ENCODE data around the gene ESAM. TPM values are rescaled to one million over a fixed set of nuclear protein-coding genes. Genes with fewer than 3 reads are reported as not detected.

Gene ESAM
- total RNA-seq, 1 donor from 2014 or later = 0.54 TPM

GRCh38 chr11:124746621-124747243, 15.4 kb downstream of the ESAM start:
- H3K4me1 Mint-ChIP-seq (ENCODE audit: low read depth, unreplicated experiment) = peaks cover 7% of the 10 kb centered on the region
- peaks cover 7% of the 10 kb centered on the region for H3K9me3 Mint-ChIP-seq (ENCODE audit: unreplicated experiment)
- DNase-seq = peak; percentile 50
- H3K27me3 Mint-ChIP-seq (ENCODE audit: unreplicated experiment) = peaks cover 45% of the 10 kb centered on the region
- H3K27ac Mint-ChIP-seq (ENCODE audit: unreplicated experiment) = no peak overlapping the region
- no peak for TF ChIP-seq CTCF (IDR thresholded peaks at IDR 0.05; ENCODE audit: partially characterized antibody, unreplicated experiment)
- no peaks in the 10 kb centered on the region for H3K36me3 Mint-ChIP-seq (ENCODE audit: unreplicated experiment)
- H3K4me3 Mint-ChIP-seq (ENCODE audit: unreplicated experiment) = peak overlapping the region; percentile 83

GRCh38 chr11:124745835-124746620, 16.1 kb downstream of the ESAM start:
- DNase-seq = peak; percentile 40
- H3K4me3 Mint-ChIP-seq (ENCODE audit: unreplicated experiment) = peak overlapping the region; percentile 83
- peaks cover 50% of the 10 kb centered on the region for H3K27me3 Mint-ChIP-seq (ENCODE audit: unreplicated experiment)

GRCh38 chr11:124745270-124745834, 16.7 kb downstream of the ESAM start:
- no peak overlapping the region for H3K27ac Mint-ChIP-seq (ENCODE audit: unreplicated experiment)
- no peak for DNase-seq
- peaks cover 53% of the 10 kb centered on the region for H3K27me3 Mint-ChIP-seq (ENCODE audit: unreplicated experiment)

More at GRCh38 chr11:124745835-124746620, 16.1 kb downstream of the ESAM start:
- peaks cover 14% of the 10 kb centered on the region for H3K4me1 Mint-ChIP-seq (ENCODE audit: low read depth, unreplicated experiment)
- peaks cover 7% of the 10 kb centered on the region for H3K9me3 Mint-ChIP-seq (ENCODE audit: unreplicated experiment)
- H3K36me3 Mint-ChIP-seq (ENCODE audit: unreplicated experiment) = no peaks in the 10 kb centered on the region
- H3K27ac Mint-ChIP-seq (ENCODE audit: unreplicated experiment) = no peak overlapping the region
- TF ChIP-seq CTCF (IDR thresholded peaks at IDR 0.05; ENCODE audit: partially characterized antibody, unreplicated experiment) = no peak

GRCh38 chr11:124743050-124743449, 19.0 kb downstream of the ESAM start:
- no peak overlapping the region for H3K27ac Mint-ChIP-seq (ENCODE audit: unreplicated experiment)
- H3K36me3 Mint-ChIP-seq (ENCODE audit: unreplicated experiment) = no peaks in the 10 kb centered on the region
- H3K9me3 Mint-ChIP-seq (ENCODE audit: unreplicated experiment) = peaks cover 11% of the 10 kb centered on the region
- H3K27me3 Mint-ChIP-seq (ENCODE audit: unreplicated experiment) = peaks cover 51% of the 10 kb centered on the region
- peaks cover 25% of the 10 kb centered on the region for H3K4me1 Mint-ChIP-seq (ENCODE audit: low read depth, unreplicated experiment)
- no peak for DNase-seq
- no peak overlapping the region for H3K4me3 Mint-ChIP-seq (ENCODE audit: unreplicated experiment)
- no peak for TF ChIP-seq CTCF (IDR thresholded peaks at IDR 0.05; ENCODE audit: partially characterized antibody, unreplicated experiment)

More at GRCh38 chr11:124745270-124745834, 16.7 kb downstream of the ESAM start:
- Mint-ChIP-seq H3K4me1 (ENCODE audit: low read depth, unreplicated experiment) (peaks cover 17% of the 10 kb centered on the region), H3K36me3 (ENCODE audit: unreplicated experiment) (no peaks in the 10 kb centered on the region), H3K4me3 (ENCODE audit: unreplicated experiment) (peak overlapping the region; percentile 72), H3K9me3 (ENCODE audit: unreplicated experiment) (peaks cover 7% of the 10 kb centered on the region)
- TF ChIP-seq CTCF (IDR thresholded peaks at IDR 0.05; ENCODE audit: partially characterized antibody, unreplicated experiment) = no peak

Data from glutamatergic neuron (in vitro differentiated cells).